Stimulated activated CD4-positive, alpha-beta T cell treated with anti-CD3 and anti-CD28 coated beads, TNF-alpha, amount 100 ng/mL, for 4 hours (primary cell): Measurements from ENCODE around the gene PPP1R37.

Source experiments
- DNase-seq, 3 experiments: peaks; one replicate each; pipeline ENCODE4 v3.0.0-alpha.2; 2020; ENCODE audit warnings: low read depth in 3 of 3

PPP1R37 gene

GRCh38 chr19:45169602-45170001 lies 76.6 kb downstream of the PPP1R37 start:
- no peak for DNase-seq

GRCh38 chr19:45170146-45171106 lies 77.4 kb downstream of the PPP1R37 start:
- DNase-seq: no peak

- DNase-seq: peak in 1 of 3 experiments; percentile 24
Observed at GRCh38 chr19:45171211-45171623, 78.2 kb downstream of the PPP1R37 start.

GRCh38 chr19:45172173-45172572 lies 79.2 kb downstream of the PPP1R37 start:
- DNase-seq: no peak

- DNase-seq: no peak
Observed at GRCh38 chr19:45172611-45173208, 79.7 kb downstream of the PPP1R37 start.

- DNase-seq: no peak
Observed at GRCh38 chr19:45173816-45174215, 80.8 kb downstream of the PPP1R37 start.

- DNase-seq: no peak
Observed at GRCh38 chr19:45175515-45176345, 82.8 kb downstream of the PPP1R37 start.

- no peak for DNase-seq
Observed at GRCh38 chr19:45177817-45178261, 84.9 kb downstream of the PPP1R37 start, which contains the start of gene TRAPPC6A. Gene TRAPPC6A, minus strand, starts transcription at chr19:45178237. Its CDS starts 19 bp downstream, at chr19:45178218.

GRCh38 chr19:45178262-45179071 lies 85.5 kb downstream of the PPP1R37 start, which contains the start of gene BLOC1S3:
Gene BLOC1S3, plus strand, starts transcription at chr19:45178784. Its CDS starts 513 bp downstream, at chr19:45179297.
- peak; percentile 98 to 100 (median 99) for DNase-seq

- DNase-seq: peak in 2 of 3 experiments; percentile 13 to 24
Observed at GRCh38 chr19:45179072-45179891, 86.3 kb downstream of the PPP1R37 start.

GRCh38 chr19:45179892-45180370 lies 87.0 kb downstream of the PPP1R37 start:
- DNase-seq: no peak

- DNase-seq: no peak
Observed at GRCh38 chr19:45180936-45181335, 88.0 kb downstream of the PPP1R37 start.

GRCh38 chr19:45182758-45183157 lies 89.8 kb downstream of the PPP1R37 start:
- no peak for DNase-seq

GRCh38 chr19:45184115-45184514 lies 91.1 kb downstream of the PPP1R37 start:
- DNase-seq: no peak

- DNase-seq: no peak
Observed at GRCh38 chr19:45186509-45187334, 93.7 kb downstream of the PPP1R37 start.

- DNase-seq: no peak
Observed at GRCh38 chr19:45187421-45188100, 94.6 kb downstream of the PPP1R37 start.

GRCh38 chr19:45189971-45190370 lies 97.0 kb downstream of the PPP1R37 start:
- no peak for DNase-seq

GRCh38 chr19:45191375-45191774 lies 98.4 kb downstream of the PPP1R37 start:
- no peak for DNase-seq
